Measurements from ENCODE around the gene FANCE.
"Not testable (repeated sequence)": the region's sequence is repeated elsewhere in the genome, so short reads cannot be mapped to it uniquely, and the experiment has no call there.

FANCE gene

DNA sequence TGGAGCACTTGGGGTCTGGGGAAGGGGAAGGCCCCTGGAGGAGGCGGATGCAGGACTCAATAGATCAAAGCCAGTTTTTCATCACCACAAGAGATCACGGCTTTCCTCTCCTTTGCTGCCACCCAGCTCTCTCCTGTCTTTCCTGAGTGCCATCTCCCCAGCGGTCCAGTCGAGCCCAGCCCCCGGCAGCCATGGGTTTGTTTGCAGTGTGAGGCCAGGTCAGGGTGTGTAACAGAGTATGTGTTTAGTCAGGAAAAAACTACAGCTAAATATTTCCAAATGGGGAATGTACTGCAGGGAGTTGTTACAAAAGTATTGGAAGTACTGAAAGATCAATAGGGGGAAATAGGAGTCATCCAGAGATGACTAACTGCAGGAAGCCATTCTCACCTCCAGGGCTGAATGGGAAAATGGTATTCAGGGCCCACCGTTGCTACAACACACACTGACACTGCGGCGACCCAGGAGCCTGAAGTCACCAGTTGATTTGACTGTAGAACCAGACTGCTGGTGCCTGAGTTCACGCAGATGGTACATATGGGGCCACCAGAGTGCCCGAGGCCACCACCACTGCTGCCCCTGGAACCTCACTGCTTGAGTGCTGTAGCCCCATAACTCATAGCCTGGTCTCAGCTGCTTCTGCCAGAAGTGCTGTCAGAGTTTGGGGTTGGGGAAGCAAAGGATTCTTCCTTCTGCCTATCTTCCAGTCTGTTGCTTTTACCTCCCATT is 23.6 kb upstream of the FANCE start:
- DNase-seq (ENCODE audit: low read depth, low spot score), result no peak
- no peak overlapping the region for H3K4me3 ChIP-seq (ENCODE audit: low read depth, low read length)
- in situ Hi-C loops (cut with HindIII; ENCODE audit: low sequenced_read_pairs), result no loop called here
- TF ChIP-seq, protein P1, sequence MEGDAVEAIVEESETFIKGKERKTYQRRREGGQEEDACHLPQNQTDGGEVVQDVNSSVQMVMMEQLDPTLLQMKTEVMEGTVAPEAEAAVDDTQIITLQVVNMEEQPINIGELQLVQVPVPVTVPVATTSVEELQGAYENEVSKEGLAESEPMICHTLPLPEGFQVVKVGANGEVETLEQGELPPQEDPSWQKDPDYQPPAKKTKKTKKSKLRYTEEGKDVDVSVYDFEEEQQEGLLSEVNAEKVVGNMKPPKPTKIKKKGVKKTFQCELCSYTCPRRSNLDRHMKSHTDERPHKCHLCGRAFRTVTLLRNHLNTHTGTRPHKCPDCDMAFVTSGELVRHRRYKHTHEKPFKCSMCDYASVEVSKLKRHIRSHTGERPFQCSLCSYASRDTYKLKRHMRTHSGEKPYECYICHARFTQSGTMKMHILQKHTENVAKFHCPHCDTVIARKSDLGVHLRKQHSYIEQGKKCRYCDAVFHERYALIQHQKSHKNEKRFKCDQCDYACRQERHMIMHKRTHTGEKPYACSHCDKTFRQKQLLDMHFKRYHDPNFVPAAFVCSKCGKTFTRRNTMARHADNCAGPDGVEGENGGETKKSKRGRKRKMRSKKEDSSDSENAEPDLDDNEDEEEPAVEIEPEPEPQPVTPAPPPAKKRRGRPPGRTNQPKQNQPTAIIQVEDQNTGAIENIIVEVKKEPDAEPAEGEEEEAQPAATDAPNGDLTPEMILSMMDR (IDR thresholded peaks at IDR 0.05; ENCODE audit: low read depth, low read length), result no peak

DNA sequence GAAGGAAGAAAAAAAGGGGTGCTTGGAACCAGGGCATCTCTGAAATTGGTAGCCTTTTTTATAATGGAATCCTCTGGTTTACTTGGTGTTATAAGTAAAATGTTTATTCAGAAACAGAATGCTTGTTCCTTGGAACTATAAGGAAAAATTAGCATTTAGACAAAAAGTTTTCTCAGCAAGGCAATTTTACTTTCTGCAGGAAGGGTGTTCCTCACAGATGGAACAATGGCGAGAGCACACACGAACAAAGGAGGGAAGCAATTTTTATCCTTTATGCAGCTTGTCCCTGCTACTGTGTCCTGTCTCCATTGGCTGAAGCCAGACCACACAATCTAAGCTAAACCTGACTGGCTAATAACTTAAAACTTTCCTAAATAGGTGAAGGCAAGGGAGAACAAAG is 22.7 kb upstream of the FANCE start:
- DNase-seq (ENCODE audit: low read depth, low spot score), result no peak
- no peak overlapping the region for H3K4me3 ChIP-seq (ENCODE audit: low read depth, low read length)
- in situ Hi-C loops (cut with HindIII; ENCODE audit: low sequenced_read_pairs), result no loop called here
- TF ChIP-seq, protein P1 (IDR thresholded peaks at IDR 0.05; ENCODE audit: low read depth, low read length), result no peak

- no peak overlapping the region for H3K4me3 ChIP-seq (ENCODE audit: low read depth, low read length)
- in situ Hi-C loops (cut with HindIII; ENCODE audit: low sequenced_read_pairs), result no loop called here
- TF ChIP-seq, protein P1 (IDR thresholded peaks at IDR 0.05; ENCODE audit: low read depth, low read length), result no peak
- no peak for DNase-seq (ENCODE audit: low read depth, low spot score)
Measured at GRCh38 chr6:35432291-35432690, 19.8 kb upstream of the FANCE start.

DNA sequence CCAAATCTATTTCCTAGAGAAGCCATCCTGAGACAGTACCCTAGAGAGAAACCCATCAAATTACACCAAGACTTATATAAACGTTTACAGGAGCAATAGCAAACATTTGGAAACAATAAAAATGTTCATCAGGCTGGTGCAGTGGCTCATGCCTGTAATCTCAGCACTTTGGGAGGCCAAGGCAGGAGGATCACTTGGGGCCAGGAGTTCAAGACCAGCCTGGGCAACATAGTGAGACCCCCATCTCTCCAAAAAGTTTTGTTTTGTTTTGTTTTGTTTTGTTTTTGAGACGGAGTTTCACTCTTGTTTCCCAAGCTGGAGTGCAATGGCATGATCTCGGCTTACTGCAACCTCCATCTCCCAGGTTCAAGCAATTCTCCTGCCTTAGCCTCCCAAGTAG is 19.4 kb upstream of the FANCE start:
- H3K4me3 ChIP-seq (ENCODE audit: low read depth, low read length); in situ Hi-C loops (cut with HindIII; ENCODE audit: low sequenced_read_pairs); DNase-seq (ENCODE audit: low read depth, low spot score): not testable (repeated sequence)

DNA sequence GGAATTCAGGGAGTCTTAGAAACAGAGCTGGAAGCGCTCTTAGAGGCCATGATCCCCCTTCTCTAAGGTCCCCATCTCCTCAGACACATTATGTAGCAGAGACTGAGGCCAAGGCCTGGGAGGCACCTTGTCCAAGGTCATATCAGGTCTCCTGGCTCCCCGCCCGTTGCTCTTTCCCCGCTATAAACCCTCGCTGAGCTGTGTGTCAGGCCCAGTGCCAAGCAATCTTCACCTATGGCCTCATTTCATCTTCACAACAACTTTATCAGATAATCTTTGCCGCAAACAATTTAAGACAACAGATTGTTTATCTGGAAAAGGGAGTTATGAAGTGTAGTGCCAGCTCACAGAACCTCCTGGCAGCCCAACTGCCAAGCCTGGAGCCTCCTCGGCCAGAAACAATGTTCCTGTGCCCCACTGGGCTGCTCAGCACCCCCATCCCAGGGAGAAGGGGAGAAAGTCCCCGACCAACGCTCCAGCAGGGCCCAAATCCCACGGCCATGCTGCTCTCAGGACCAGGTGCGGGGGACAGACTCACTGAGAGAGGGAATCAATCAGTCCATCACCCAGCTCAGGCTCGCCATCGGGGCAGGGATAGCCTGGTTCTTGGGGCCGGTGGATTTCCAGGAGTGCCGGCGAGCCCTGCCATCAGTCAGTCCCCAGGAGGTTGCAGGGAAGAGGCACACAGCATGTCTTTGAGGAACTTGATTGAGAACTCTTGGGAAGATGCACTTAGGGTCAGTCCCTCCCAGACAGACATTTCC is 16.9 kb upstream of the FANCE start:
- TF ChIP-seq, protein P1 (IDR thresholded peaks at IDR 0.05; ENCODE audit: low read depth, low read length), result no peak
- no peak overlapping the region for H3K4me3 ChIP-seq (ENCODE audit: low read depth, low read length)
- DNase-seq (ENCODE audit: low read depth, low spot score), result no peak
- in situ Hi-C loops (cut with HindIII; ENCODE audit: low sequenced_read_pairs), result no loop called here

DNA sequence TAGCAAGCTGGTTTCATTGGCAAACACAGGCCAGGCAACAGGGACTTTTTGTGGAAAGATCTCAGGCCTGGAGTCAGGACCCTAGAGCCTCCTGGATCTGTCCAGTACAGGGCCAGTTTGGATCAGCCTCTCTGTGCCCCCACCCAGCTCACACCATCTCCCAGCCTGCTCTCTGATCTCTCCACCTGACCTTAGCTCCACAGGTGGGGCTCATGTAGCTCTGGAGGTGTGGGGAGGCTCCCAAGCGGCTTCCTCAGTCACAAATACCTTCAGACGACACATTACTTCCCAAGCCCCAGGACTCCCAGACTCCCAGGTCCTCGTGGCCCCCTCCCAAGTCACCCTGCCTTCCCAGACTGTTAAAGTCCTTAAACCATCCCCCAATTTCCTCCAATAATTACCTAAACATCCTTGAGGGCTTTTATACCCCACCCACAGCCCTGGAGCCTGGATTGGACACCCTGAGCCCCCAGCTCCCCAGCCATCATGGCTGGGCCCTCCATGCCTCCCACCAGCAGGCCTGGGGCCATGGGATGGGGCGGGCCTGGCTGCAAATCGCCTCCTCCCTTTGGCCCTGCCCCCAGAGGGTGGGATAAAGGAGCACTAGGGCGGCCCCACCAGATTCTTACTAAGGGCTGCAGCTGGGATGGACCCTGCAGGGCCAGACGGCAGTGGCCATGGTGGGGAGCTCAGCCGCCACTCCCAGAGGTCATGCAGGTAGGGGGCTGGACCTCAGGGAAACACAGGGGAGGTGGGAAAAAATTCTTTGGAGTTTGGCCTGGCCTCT is 15.9 kb upstream of the FANCE start:
- TF ChIP-seq, protein P1 (IDR thresholded peaks at IDR 0.05; ENCODE audit: low read depth, low read length), result no peak
- in situ Hi-C loops (cut with HindIII; ENCODE audit: low sequenced_read_pairs), result no loop called here
- no peak for DNase-seq (ENCODE audit: low read depth, low spot score)
- no peak overlapping the region for H3K4me3 ChIP-seq (ENCODE audit: low read depth, low read length)

DNA sequence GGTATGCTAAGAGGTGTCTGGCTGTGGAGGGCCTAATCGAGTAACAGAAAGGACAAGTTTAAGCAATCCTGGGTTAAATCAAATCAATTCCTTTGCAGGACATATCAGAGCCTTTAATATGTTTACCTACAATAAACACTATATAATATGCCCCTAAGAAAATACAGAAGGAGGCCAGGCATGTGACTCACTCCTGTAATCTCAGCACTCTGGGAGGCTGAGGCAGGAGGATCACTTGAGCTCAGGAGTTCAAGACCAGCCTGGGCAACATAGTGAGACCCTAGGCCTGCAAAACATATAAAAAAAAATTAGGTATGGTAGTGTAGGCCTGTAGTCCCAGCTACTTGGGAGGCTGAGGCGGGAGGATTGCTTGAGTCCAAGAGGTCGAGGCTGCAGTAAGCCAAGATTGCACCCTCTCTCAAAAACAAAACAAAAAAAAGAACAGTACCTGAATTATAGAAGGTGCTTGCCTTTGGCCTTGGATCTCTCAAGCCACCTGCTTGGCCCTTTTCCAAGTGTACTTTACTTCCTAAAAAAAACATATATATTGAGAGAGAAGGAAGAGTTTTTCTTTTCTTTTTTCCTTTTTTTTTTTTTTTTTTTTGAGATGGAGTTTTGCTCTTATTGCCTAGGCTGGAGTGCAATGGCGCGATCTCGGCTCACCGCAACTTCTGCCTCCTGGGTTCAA is 13.6 kb upstream of the FANCE start:
- DNase-seq (ENCODE audit: low read depth, low spot score); in situ Hi-C loops (cut with HindIII; ENCODE audit: low sequenced_read_pairs); H3K4me3 ChIP-seq (ENCODE audit: low read depth, low read length): not testable (repeated sequence)
